ENCODE measurements around the gene PIGK.
A peak's percentile ranks its signal among the peaks of the same experiment; 100 is the strongest.

Gene PIGK

GRCh38 chr1:77219166-77219887 is at the start of gene PIGK:
PIGK (minus strand) TSS chr1:77219430; CDS start chr1:77219402, 28 bp downstream.
- peaks cover 50% of the 10 kb centered on the region for H3K4me1 Mint-ChIP-seq (ENCODE audit: low read depth)
- H3K9me3 Mint-ChIP-seq (ENCODE audit: low read depth) = no peaks in the 10 kb centered on the region
- no peaks in the 10 kb centered on the region for H3K27me3 Mint-ChIP-seq

DNA sequence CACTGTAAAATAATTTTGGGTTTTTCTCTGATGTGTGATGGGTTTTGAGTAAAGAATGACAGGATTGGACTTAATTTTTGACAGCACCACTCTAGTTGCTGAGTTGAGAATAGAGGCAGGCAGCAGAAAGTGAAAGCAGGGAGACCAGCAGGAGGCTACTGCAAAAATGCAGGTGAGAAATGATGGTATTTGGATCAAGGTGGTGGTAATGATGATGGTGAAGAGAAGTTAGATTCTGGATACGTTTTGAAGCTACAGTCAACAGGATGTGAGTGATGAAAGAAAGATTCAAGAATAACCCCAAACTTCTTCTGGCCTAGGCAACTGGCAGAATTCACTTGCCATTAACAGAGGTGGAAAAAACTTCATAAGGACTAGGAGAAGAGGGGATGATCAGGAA is 47.8 kb upstream of the PIGK start:
- H3K36me3 Mint-ChIP-seq = no peaks in the 10 kb centered on the region
- H3K9me3 Mint-ChIP-seq (ENCODE audit: low read depth) = no peaks in the 10 kb centered on the region
- no peaks in the 10 kb centered on the region for H3K27me3 Mint-ChIP-seq
- no peak overlapping the region for H3K27ac Mint-ChIP-seq
- H3K4me3 Mint-ChIP-seq = no peak overlapping the region
- H3K4me1 Mint-ChIP-seq (ENCODE audit: low read depth) = peaks cover 2% of the 10 kb centered on the region

More at GRCh38 chr1:77219166-77219887, at the start of gene PIGK:
- peaks cover 4% of the 10 kb centered on the region for H3K36me3 Mint-ChIP-seq
- H3K27ac Mint-ChIP-seq = peak within 1 kb of the TSS; percentile 94
- H3K4me3 Mint-ChIP-seq = peak within 1 kb of the TSS; percentile 95

- no peak overlapping the region for H3K4me3 Mint-ChIP-seq
- no peaks in the 10 kb centered on the region for H3K27me3 Mint-ChIP-seq
- no peak overlapping the region for H3K27ac Mint-ChIP-seq
- H3K9me3 Mint-ChIP-seq (ENCODE audit: low read depth) = no peaks in the 10 kb centered on the region
- no peaks in the 10 kb centered on the region for H3K4me1 Mint-ChIP-seq (ENCODE audit: low read depth)
- H3K36me3 Mint-ChIP-seq = no peaks in the 10 kb centered on the region
These were observed 46.0 kb upstream of the PIGK start for GRCh38 chr1:77265180-77265579.

DNA sequence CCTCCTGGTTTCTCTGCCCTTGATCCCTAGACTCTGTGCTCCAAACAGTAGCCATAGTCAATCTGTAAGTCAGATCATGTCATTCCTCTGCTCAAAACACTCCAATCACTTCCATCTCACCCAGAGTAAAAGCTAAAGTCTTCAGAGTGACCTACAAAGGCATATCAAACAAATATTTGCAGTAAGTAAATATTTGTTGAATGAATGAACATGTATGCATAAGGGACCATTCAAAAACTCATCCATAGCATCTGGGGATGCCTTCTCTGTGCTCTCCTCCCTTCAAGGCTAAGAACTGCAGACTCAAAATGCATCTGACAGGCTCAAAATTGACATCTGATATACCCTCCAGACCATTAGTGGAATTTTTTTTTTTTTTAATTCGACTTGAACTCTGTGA is 44.5 kb upstream of the PIGK start:
- Mint-ChIP-seq H3K27ac (no peak overlapping the region), H3K4me1 (ENCODE audit: low read depth) (no peaks in the 10 kb centered on the region), H3K4me3 (no peak overlapping the region), H3K36me3 (no peaks in the 10 kb centered on the region), H3K9me3 (ENCODE audit: low read depth) (no peaks in the 10 kb centered on the region), H3K27me3 (no peaks in the 10 kb centered on the region)

GRCh38 chr1:77253211-77253610 is 34.0 kb upstream of the PIGK start:
- H3K4me3 Mint-ChIP-seq = no peak overlapping the region
- H3K27ac Mint-ChIP-seq = no peak overlapping the region
- H3K9me3 Mint-ChIP-seq (ENCODE audit: low read depth) = peaks cover 46% of the 10 kb centered on the region
- H3K36me3 Mint-ChIP-seq = peaks cover 35% of the 10 kb centered on the region
- peaks cover 3% of the 10 kb centered on the region for H3K4me1 Mint-ChIP-seq (ENCODE audit: low read depth)
- no peaks in the 10 kb centered on the region for H3K27me3 Mint-ChIP-seq

- H3K9me3 Mint-ChIP-seq (ENCODE audit: low read depth) = peaks cover 39% of the 10 kb centered on the region
- no peaks in the 10 kb centered on the region for H3K27me3 Mint-ChIP-seq
- H3K27ac Mint-ChIP-seq = no peak overlapping the region
- peaks cover 3% of the 10 kb centered on the region for H3K4me1 Mint-ChIP-seq (ENCODE audit: low read depth)
- H3K36me3 Mint-ChIP-seq = peaks cover 28% of the 10 kb centered on the region
- no peak overlapping the region for H3K4me3 Mint-ChIP-seq
These were observed 30.9 kb upstream of the PIGK start for GRCh38 chr1:77250126-77250525.

GRCh38 chr1:77245830-77246229 is 26.6 kb upstream of the PIGK start:
- Mint-ChIP-seq H3K4me3 (no peak overlapping the region), H3K36me3 (peaks cover 19% of the 10 kb centered on the region), H3K9me3 (ENCODE audit: low read depth) (peaks cover 23% of the 10 kb centered on the region), H3K27ac (no peak overlapping the region), H3K4me1 (ENCODE audit: low read depth) (peaks cover 3% of the 10 kb centered on the region), H3K27me3 (no peaks in the 10 kb centered on the region)

DNA sequence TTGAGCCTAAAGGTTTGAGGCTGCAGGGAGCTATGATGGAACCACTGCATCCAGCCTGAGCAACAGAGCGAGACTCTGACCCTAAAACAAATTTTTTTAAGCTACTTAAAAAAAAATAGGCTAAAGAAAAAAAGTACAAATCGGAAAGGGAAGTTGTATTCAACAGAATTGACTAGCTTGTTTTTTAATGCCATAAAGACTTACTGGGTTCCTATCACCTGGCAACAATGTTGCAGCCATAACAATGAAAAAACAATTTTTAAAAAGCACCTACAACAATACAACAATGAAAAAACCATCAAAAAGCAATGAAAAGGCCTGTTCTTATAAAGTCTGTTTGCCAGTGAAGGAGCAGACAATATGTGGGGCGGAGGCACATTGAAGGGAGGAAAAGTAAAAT is 20.1 kb upstream of the PIGK start:
- Mint-ChIP-seq H3K4me1 (ENCODE audit: low read depth) (no peaks in the 10 kb centered on the region), H3K36me3 (peaks cover 3% of the 10 kb centered on the region), H3K27me3 (no peaks in the 10 kb centered on the region), H3K4me3 (no peak overlapping the region), H3K9me3 (ENCODE audit: low read depth) (peaks cover 7% of the 10 kb centered on the region), H3K27ac (no peak overlapping the region)

DNA sequence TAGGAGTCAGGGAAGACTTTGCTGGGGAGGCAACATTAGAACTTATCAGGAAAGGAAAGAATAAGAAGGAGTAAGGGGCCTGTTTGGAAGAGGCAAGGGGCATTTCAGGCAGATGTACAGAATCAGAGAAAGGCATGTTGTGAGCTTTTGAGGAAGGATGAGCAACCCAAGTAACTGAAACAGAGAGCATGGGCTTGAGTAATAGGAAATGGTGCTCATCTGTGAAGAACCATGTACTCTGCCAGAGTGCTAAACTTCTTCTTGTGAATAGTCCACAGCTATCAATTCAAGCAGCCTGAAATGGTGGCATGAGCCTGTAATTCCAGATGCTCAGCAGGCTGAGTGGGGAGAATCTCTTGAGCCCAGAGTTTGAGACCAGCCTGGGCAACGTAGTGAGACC is 19.2 kb upstream of the PIGK start:
- peaks cover 3% of the 10 kb centered on the region for H3K36me3 Mint-ChIP-seq
- H3K4me1 Mint-ChIP-seq (ENCODE audit: low read depth) = no peaks in the 10 kb centered on the region
- no peaks in the 10 kb centered on the region for H3K27me3 Mint-ChIP-seq
- peaks cover 12% of the 10 kb centered on the region for H3K9me3 Mint-ChIP-seq (ENCODE audit: low read depth)
- no peak overlapping the region for H3K27ac Mint-ChIP-seq
- no peak overlapping the region for H3K4me3 Mint-ChIP-seq

GRCh38 chr1:77234943-77235342 is 15.7 kb upstream of the PIGK start:
- no peaks in the 10 kb centered on the region for H3K27me3 Mint-ChIP-seq
- H3K36me3 Mint-ChIP-seq = no peaks in the 10 kb centered on the region
- H3K9me3 Mint-ChIP-seq (ENCODE audit: low read depth) = peaks cover 13% of the 10 kb centered on the region
- H3K27ac Mint-ChIP-seq = no peak overlapping the region
- no peaks in the 10 kb centered on the region for H3K4me1 Mint-ChIP-seq (ENCODE audit: low read depth)
- no peak overlapping the region for H3K4me3 Mint-ChIP-seq

DNA sequence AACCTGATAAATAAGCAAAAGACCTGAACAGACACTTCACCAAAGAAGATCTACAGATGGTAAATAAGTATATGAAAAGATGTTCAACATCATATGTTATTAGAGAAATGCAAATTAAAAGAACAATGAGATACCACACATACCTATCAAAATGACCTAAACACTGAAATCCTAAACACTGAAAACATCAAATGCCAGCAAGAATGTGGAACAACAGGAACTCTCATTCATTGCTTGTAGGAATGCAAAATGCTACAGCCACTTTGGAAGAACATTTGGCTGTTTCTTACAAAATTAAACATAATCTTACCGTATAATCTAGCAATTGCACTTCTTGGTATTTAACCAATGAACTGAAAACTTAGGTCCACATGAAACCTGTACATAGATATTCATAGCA is 14.9 kb upstream of the PIGK start:
- H3K36me3 Mint-ChIP-seq = no peaks in the 10 kb centered on the region
- no peaks in the 10 kb centered on the region for H3K4me1 Mint-ChIP-seq (ENCODE audit: low read depth)
- peaks cover 13% of the 10 kb centered on the region for H3K9me3 Mint-ChIP-seq (ENCODE audit: low read depth)
- H3K4me3 Mint-ChIP-seq = no peak overlapping the region
- no peaks in the 10 kb centered on the region for H3K27me3 Mint-ChIP-seq
- H3K27ac Mint-ChIP-seq = no peak overlapping the region

DNA sequence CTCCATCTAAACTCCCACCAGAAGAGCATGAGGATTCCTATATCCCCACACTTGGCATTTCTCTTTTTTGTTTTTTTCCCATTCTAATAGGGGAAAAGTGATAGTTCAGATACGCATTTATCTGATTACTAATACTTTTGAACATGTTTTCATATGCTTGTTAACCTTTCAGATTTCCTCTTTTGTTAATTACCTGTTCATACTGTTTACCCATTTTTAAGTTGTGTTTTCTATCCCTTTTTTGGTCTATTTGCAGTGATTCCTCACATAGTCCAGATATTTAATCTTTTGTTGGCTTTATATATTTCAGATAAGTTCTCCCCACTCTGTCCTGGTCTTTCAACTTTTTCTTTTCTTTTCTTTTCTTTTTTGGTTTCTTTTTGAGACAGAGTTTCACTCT is 13.6 kb upstream of the PIGK start:
- H3K4me1 Mint-ChIP-seq (ENCODE audit: low read depth) = peaks cover 2% of the 10 kb centered on the region
- peaks cover 3% of the 10 kb centered on the region for H3K36me3 Mint-ChIP-seq
- H3K9me3 Mint-ChIP-seq (ENCODE audit: low read depth) = peaks cover 13% of the 10 kb centered on the region
- H3K27ac Mint-ChIP-seq = no peak overlapping the region
- no peak overlapping the region for H3K4me3 Mint-ChIP-seq
- H3K27me3 Mint-ChIP-seq = no peaks in the 10 kb centered on the region

GRCh38 chr1:77230051-77230450 is 10.8 kb upstream of the PIGK start:
- H3K4me1 Mint-ChIP-seq (ENCODE audit: low read depth) = peaks cover 4% of the 10 kb centered on the region
- peaks cover 13% of the 10 kb centered on the region for H3K9me3 Mint-ChIP-seq (ENCODE audit: low read depth)
- no peak overlapping the region for H3K4me3 Mint-ChIP-seq
- no peaks in the 10 kb centered on the region for H3K27me3 Mint-ChIP-seq
- no peak overlapping the region for H3K27ac Mint-ChIP-seq
- H3K36me3 Mint-ChIP-seq = peaks cover 3% of the 10 kb centered on the region

DNA sequence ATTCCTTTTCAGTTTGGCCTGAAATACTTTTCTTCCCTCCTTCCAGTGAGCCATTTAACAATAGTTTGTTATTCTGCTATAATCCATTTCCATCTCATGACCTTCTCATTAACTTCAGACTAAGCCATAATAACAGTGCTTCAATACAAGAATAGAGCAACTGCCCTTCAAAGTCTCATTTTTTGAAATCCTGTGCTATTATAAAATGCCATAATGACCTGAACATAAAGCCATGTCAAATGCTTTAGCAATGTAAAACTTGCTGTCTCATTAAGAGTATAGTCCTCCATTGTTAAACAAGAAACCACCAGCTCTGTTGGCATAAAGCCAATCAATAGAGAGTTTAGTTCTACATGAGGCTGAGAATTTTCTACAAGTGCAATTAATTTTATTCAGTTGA is 9.6 kb upstream of the PIGK start:
- Mint-ChIP-seq H3K4me3 (no peak overlapping the region), H3K36me3 (peaks cover 5% of the 10 kb centered on the region), H3K9me3 (ENCODE audit: low read depth) (peaks cover 5% of the 10 kb centered on the region), H3K27me3 (no peaks in the 10 kb centered on the region), H3K4me1 (ENCODE audit: low read depth) (peaks cover 4% of the 10 kb centered on the region), H3K27ac (no peak overlapping the region)

- Mint-ChIP-seq H3K9me3 (ENCODE audit: low read depth) (no peaks in the 10 kb centered on the region), H3K4me1 (ENCODE audit: low read depth) (peaks cover 4% of the 10 kb centered on the region), H3K27ac (no peak overlapping the region), H3K27me3 (no peaks in the 10 kb centered on the region), H3K4me3 (no peak overlapping the region), H3K36me3 (peaks cover 5% of the 10 kb centered on the region)
These were observed 8.2 kb upstream of the PIGK start for GRCh38 chr1:77227381-77227780.

GRCh38 chr1:77222496-77222895 is 3.3 kb upstream of the PIGK start:
- Mint-ChIP-seq H3K27me3 (no peaks in the 10 kb centered on the region), H3K9me3 (ENCODE audit: low read depth) (no peaks in the 10 kb centered on the region), H3K4me3 (no peak overlapping the region), H3K36me3 (peaks cover 6% of the 10 kb centered on the region), H3K27ac (no peak overlapping the region), H3K4me1 (ENCODE audit: low read depth) (peaks cover 28% of the 10 kb centered on the region)

Data from activated naive CD8-positive, alpha-beta T cell (primary cell).